Tibial nerve (tissue), 3 donors: ENCODE results near the gene SLC16A6.
"Not testable (repeated sequence)": the region's sequence is repeated elsewhere in the genome, so short reads cannot be mapped to it uniquely, and the experiment has no call there.

Source experiments
- POLR2A ChIP-seq, 2 donors: fragments of 450-650 bp; IDR thresholded peaks; one replicate each; pipeline ENCODE4 v1.6.1; 2017; ENCODE audit warnings: antibody characterized with exemption in 2 of 2, mild to moderate bottlenecking in 2 of 2, moderate library complexity in 2 of 2
- TF ChIP-seq, protein P1 (sequence below), 5 experiments: fragments of 200-600 bp in 3 of 5; fragments of 450-650 bp in 2 of 5; sonication (generic) in 3 of 5; IDR thresholded peaks; one replicate each; pipeline ENCODE4 v1.5.1; 2016 to 2019; ENCODE audit warnings: antibody characterized with exemption in 5 of 5, mild to moderate bottlenecking in 3 of 5, moderate library complexity in 2 of 5

DNA sequence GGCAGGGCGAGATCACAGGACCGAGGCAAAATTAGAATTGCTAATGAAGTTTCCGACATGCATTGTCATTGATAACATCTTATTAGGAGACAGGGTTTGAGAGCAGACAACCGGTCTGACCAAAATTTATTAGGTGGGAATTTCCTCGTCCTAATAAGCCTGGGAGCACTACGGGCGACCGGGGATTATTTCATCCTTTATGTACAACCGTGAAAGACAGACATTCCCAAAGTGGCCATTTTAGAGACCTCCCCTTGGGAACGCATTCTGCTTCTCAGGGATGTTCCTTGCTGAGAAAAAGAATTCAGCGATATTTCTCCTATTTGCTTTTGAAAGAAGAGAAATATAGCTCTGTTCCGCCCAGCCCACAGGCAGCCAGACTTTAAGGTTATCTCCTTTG is 41.0 kb upstream of the SLC16A6 start:
- TF ChIP-seq, protein P1, sequence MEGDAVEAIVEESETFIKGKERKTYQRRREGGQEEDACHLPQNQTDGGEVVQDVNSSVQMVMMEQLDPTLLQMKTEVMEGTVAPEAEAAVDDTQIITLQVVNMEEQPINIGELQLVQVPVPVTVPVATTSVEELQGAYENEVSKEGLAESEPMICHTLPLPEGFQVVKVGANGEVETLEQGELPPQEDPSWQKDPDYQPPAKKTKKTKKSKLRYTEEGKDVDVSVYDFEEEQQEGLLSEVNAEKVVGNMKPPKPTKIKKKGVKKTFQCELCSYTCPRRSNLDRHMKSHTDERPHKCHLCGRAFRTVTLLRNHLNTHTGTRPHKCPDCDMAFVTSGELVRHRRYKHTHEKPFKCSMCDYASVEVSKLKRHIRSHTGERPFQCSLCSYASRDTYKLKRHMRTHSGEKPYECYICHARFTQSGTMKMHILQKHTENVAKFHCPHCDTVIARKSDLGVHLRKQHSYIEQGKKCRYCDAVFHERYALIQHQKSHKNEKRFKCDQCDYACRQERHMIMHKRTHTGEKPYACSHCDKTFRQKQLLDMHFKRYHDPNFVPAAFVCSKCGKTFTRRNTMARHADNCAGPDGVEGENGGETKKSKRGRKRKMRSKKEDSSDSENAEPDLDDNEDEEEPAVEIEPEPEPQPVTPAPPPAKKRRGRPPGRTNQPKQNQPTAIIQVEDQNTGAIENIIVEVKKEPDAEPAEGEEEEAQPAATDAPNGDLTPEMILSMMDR (IDR thresholded peaks at IDR 0.05) = not testable (repeated sequence)
- not testable (repeated sequence) for TF ChIP-seq POLR2A (IDR thresholded peaks at IDR 0.05)
